ENCODE measurements around the gene CFAP100.

CFAP100 gene

GRCh38 chr3:126402666-126403302 lies 8.1 kb downstream of the CFAP100 start:
- H3K36me3 ChIP-seq (ENCODE audit: control insufficient read depth in 2 of 2, insufficient read depth in 1 of 2, low read length in 2 of 2) = no peaks in the 10 kb centered on the region
- POLR2A ChIA-PET = no interaction called here
- H3K4me3 ChIP-seq (ENCODE audit: low read depth, low read length) = no peak overlapping the region
- CTCF ChIA-PET = no interaction called here
- H3K9me3 ChIP-seq (ENCODE audit: control insufficient read depth, insufficient read depth, low read depth, low read length) = no peaks in the 10 kb centered on the region
- H3K4me1 ChIP-seq (ENCODE audit: control insufficient read depth, insufficient read depth, low read length) = no peaks in the 10 kb centered on the region
- no peak for TF ChIP-seq OSR2 (tag by site-specific recombination; IDR thresholded peaks at IDR 0.05)
- no peak for TF ChIP-seq PRDM10 (tag by site-specific recombination; IDR thresholded peaks at IDR 0.05)
- no peak for TF ChIP-seq YY2 (tag by site-specific recombination; IDR thresholded peaks at IDR 0.05)
- TF ChIP-seq ZNF580 (tag by site-specific recombination; IDR thresholded peaks at IDR 0.05) = no peak
- TF ChIP-seq ZNF148 (tag by site-specific recombination; IDR thresholded peaks at IDR 0.05; ENCODE audit: borderline replicate concordance) = no peak
- no peak for TF ChIP-seq ZNF561 (tag by site-specific recombination; IDR thresholded peaks at IDR 0.05; ENCODE audit: borderline replicate concordance)
- no peak for TF ChIP-seq ZNF394 (tag by site-specific recombination; IDR thresholded peaks at IDR 0.05; ENCODE audit: borderline replicate concordance)
- TF ChIP-seq ZNF280C (tag by site-specific recombination; IDR thresholded peaks at IDR 0.05) = no peak
- TF ChIP-seq ZNF274 (IDR thresholded peaks at IDR 0.05; ENCODE audit: low read length) = no peak
- TF ChIP-seq ZNF274 (tag by site-specific recombination; IDR thresholded peaks at IDR 0.05; ENCODE audit: borderline replicate concordance) = no peak
- TF ChIP-seq ZNF791 (tag by site-specific recombination; IDR thresholded peaks at IDR 0.05) = no peak
- TF ChIP-seq ZNF830 (tag by site-specific recombination; IDR thresholded peaks at IDR 0.05; ENCODE audit: low read depth) = no peak
- TF ChIP-seq ZNF658 (tag by site-specific recombination; IDR thresholded peaks at IDR 0.05) = no peak
- TF ChIP-seq ZNF112 (tag by site-specific recombination; IDR thresholded peaks at IDR 0.05) = no peak
- TF ChIP-seq ZNF639 (tag by site-specific recombination; IDR thresholded peaks at IDR 0.05) = no peak
- TF ChIP-seq ZBTB6 (tag by site-specific recombination; IDR thresholded peaks at IDR 0.05) = no peak
- TF ChIP-seq HOXC10 (CRISPR knock-in tag; IDR thresholded peaks at IDR 0.05) = no peak
- H3K27ac ChIP-seq (ENCODE audit: extremely low read depth, low read depth, low read length) = no peak overlapping the region
